K562 (cell line): Measurements from ENCODE around the gene NGDN. TPM values are rescaled to one million over a fixed set of nuclear protein-coding genes. Genes with fewer than 3 reads are reported as not detected.

ENCODE experiments used
- AFF1 ChIP-seq, 2 experiments: fragments of 450-650 bp; IDR thresholded peaks; 2 replicates each; pipeline ENCODE4 v1.6.1; 2018; ENCODE audit warnings: mild to moderate bottlenecking in 2 of 2, low read depth in 1 of 2; ENCODE audit not compliant: partially characterized antibody in 2 of 2
- EHMT2 ChIP-seq: fragments of 450-650 bp; IDR thresholded peaks from 2 replicates; pipeline ENCODE4 v1.6.1; 2018; ENCODE audit warnings: antibody characterized with exemption
- REST ChIP-seq, 2 experiments: fragments of 450-650 bp; formaldehyde crosslinking in 1 of 2; IDR thresholded peaks; 2 replicates each; pipeline versions ENCODE4 v1.4.0 to v1.6.1; 2014 to 2020; ENCODE audit warnings: mild to moderate bottlenecking in 2 of 2, borderline replicate concordance in 1 of 2, low read depth in 1 of 2
- TCF7 ChIP-seq: sonication (generic); IDR thresholded peaks from 2 replicates; pipeline ENCODE4 v1.6.1; 2016; ENCODE audit warnings: antibody characterized with exemption, borderline replicate concordance
- polyA plus RNA-seq, 8 experiments: library from polyadenylated mRNA; depleted of rRNA in 4 of 8; stranded (reverse) in 5 of 8; unstranded in 3 of 8; fragments of >200 nt; fragmentation: Nextera tagmentation in 2 of 8; fragmentation: Illumina TruSeq in 1 of 8; extraction: Ambion mirVana in 2 of 8; extraction: Trizol in 1 of 8; gene quantifications; 2 replicates each; pipeline versions ENCODE4 v1.2.1 to v1.2.3, GENCODE V29; 2011 to 2014; ENCODE audit warnings: inconsistent platforms in 1 of 8, missing spikeins in 1 of 8
- total RNA-seq, 7 experiments: library from RNA; depleted of rRNA in 6 of 7; stranded (reverse); fragments of >200 nt in 6 of 7; fragmentation: Illumina TruSeq in 2 of 7; extraction: Trizol in 2 of 7; gene quantifications; 2 replicates each; pipeline versions ENCODE4 v1.2.1 to v1.2.3, GENCODE V29; 2011 to 2021; ENCODE audit warnings: low replicate concordance in 1 of 7

The NGDN gene
- total and polyA plus RNA-seq, 9 of the 15 experiments (the other 6 are each of a cell fraction or from before 2014, with no cell fraction given) = 42.9 to 195 (median 74.9) TPM

GRCh38 chr14:23481362-23481970, 12.0 kb downstream of the NGDN start (continued):
- TF ChIP-seq REST (IDR thresholded peaks at IDR 0.05; ENCODE audit: borderline replicate concordance) (peak; percentile 97), REST (CRISPR knock-in tag; IDR thresholded peaks at IDR 0.05; ENCODE audit: low read depth) (peak; percentile 84), AFF1 (IDR thresholded peaks at IDR 0.05; ENCODE audit: low read depth in 1 of 2, partially characterized antibody in 2 of 2) (peak in 1 of 2 experiments; percentile 65), EHMT2 (peak; percentile 93), TCF7 (no peak)
- TF ChIP-seq, all 486 proteins: peak for 4
